ENCODE data around the gene VAV1. TPM values are rescaled to one million over a fixed set of nuclear protein-coding genes. Genes with fewer than 3 reads are reported as not detected.
A peak's percentile ranks its signal among the peaks of the same experiment; 100 is the strongest.

The VAV1 gene
- total and polyA plus RNA-seq, 9 of the 15 experiments (the other 6 are each of a cell fraction or from before 2014, with no cell fraction given): 0.46 to 20.1 (median 11.1) TPM

DNA sequence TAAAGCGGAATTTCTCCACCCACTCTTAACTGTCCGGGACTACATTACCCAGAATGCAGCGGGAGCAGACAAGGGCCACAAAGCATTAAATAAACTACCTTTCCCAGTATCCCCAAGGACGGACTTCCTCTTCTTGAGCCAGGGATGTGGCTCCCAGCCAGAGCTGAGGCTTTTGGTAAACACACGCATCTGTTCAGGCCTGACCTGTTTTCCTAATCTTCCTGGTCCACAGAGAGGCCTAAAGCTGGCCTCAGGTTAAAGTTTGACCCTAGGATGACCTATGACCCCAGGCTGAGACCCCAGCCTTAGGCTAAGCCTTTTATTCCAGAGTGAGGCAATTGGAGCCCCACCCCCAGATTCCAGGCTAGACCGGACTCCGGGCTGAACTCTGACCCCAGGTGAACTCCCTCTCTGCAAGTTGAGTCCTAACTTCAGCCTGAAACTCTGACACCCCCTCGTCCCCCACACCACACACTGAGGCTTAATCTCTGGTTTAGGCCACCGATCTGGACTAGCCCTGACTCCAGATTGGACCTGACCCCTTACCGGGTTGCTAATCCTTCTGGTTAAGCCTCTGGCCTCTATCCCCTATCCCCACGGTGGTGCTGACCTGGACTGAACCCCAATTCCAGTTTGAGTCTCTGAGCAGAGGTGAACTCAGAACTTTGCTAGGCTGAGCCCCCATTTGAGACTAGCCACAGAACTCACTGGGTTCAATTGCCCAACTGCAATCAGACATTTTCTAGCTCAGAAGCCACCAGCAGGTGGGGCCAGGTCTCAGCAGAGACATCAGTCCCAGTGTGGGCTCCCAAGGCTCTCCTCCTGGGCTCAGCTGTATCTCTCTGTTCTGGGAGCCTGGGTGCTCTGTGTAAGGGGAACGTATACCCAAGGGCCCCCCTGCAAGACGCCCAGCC, 34.4 kb upstream of the VAV1 start (continued):
- TF ChIP-seq, protein P1, sequence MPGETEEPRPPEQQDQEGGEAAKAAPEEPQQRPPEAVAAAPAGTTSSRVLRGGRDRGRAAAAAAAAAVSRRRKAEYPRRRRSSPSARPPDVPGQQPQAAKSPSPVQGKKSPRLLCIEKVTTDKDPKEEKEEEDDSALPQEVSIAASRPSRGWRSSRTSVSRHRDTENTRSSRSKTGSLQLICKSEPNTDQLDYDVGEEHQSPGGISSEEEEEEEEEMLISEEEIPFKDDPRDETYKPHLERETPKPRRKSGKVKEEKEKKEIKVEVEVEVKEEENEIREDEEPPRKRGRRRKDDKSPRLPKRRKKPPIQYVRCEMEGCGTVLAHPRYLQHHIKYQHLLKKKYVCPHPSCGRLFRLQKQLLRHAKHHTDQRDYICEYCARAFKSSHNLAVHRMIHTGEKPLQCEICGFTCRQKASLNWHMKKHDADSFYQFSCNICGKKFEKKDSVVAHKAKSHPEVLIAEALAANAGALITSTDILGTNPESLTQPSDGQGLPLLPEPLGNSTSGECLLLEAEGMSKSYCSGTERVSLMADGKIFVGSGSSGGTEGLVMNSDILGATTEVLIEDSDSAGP (CRISPR knock-in tag; IDR thresholded peaks at IDR 0.05): peak; percentile 45; the same call in 1 of the 2 replicates
- peak; percentile 99 for TF ChIP-seq HCFC1 (IDR thresholded peaks at IDR 0.05; ENCODE audit: low read depth, low read length)
- TF ChIP-seq KDM5B (IDR thresholded peaks at IDR 0.05; ENCODE audit: insufficient replicate concordance, low read depth, low read length): no peak
- no peak for TF ChIP-seq RBM39 (optimal IDR thresholded peaks at IDR 0.05; ENCODE audit: low read depth, low read length)
- no peak for TF ChIP-seq ZBTB8A (IDR thresholded peaks at IDR 0.05; ENCODE audit: partially characterized antibody)
- TF ChIP-seq ZNF239 (CRISPR knock-in tag; IDR thresholded peaks at IDR 0.05): 0 out of 2 replicates have a peak, but pooled peaks have one; percentile 8
- TF ChIP-seq, protein P2, sequence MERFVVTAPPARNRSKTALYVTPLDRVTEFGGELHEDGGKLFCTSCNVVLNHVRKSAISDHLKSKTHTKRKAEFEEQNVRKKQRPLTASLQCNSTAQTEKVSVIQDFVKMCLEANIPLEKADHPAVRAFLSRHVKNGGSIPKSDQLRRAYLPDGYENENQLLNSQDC (CRISPR knock-in tag; IDR thresholded peaks at IDR 0.05): no peak
- TF ChIP-seq ZNF766 (CRISPR knock-in tag; conservative IDR thresholded peaks at IDR 0.05): peak; percentile 64
- TF ChIP-seq, protein P3, sequence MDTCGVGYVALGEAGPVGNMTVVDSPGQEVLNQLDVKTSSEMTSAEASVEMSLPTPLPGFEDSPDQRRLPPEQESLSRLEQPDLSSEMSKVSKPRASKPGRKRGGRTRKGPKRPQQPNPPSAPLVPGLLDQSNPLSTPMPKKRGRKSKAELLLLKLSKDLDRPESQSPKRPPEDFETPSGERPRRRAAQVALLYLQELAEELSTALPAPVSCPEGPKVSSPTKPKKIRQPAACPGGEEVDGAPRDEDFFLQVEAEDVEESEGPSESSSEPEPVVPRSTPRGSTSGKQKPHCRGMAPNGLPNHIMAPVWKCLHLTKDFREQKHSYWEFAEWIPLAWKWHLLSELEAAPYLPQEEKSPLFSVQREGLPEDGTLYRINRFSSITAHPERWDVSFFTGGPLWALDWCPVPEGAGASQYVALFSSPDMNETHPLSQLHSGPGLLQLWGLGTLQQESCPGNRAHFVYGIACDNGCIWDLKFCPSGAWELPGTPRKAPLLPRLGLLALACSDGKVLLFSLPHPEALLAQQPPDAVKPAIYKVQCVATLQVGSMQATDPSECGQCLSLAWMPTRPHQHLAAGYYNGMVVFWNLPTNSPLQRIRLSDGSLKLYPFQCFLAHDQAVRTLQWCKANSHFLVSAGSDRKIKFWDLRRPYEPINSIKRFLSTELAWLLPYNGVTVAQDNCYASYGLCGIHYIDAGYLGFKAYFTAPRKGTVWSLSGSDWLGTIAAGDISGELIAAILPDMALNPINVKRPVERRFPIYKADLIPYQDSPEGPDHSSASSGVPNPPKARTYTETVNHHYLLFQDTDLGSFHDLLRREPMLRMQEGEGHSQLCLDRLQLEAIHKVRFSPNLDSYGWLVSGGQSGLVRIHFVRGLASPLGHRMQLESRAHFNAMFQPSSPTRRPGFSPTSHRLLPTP (IDR thresholded peaks at IDR 0.05; ENCODE audit: borderline replicate concordance, extremely low read depth, insufficient read length): no peak
- TF ChIP-seq HDGF (IDR thresholded peaks at IDR 0.05): peak; percentile 82; the same call in 1 of the 2 replicates
- no peak for TF ChIP-seq RUNX1 (IDR thresholded peaks at IDR 0.05; ENCODE audit: low read depth)
- TF ChIP-seq NR2F6 (CRISPR knock-in tag; IDR thresholded peaks at IDR 0.05): 0 out of 2 replicates have a peak, but pooled peaks have one; percentile 30
- TF ChIP-seq ZNF780A (CRISPR knock-in tag; IDR thresholded peaks at IDR 0.05): no peak
- TF ChIP-seq, protein P4, sequence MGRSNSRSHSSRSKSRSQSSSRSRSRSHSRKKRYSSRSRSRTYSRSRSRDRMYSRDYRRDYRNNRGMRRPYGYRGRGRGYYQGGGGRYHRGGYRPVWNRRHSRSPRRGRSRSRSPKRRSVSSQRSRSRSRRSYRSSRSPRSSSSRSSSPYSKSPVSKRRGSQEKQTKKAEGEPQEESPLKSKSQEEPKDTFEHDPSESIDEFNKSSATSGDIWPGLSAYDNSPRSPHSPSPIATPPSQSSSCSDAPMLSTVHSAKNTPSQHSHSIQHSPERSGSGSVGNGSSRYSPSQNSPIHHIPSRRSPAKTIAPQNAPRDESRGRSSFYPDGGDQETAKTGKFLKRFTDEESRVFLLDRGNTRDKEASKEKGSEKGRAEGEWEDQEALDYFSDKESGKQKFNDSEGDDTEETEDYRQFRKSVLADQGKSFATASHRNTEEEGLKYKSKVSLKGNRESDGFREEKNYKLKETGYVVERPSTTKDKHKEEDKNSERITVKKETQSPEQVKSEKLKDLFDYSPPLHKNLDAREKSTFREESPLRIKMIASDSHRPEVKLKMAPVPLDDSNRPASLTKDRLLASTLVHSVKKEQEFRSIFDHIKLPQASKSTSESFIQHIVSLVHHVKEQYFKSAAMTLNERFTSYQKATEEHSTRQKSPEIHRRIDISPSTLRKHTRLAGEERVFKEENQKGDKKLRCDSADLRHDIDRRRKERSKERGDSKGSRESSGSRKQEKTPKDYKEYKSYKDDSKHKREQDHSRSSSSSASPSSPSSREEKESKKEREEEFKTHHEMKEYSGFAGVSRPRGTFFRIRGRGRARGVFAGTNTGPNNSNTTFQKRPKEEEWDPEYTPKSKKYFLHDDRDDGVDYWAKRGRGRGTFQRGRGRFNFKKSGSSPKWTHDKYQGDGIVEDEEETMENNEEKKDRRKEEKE (IDR thresholded peaks at IDR 0.05; ENCODE audit: borderline replicate concordance in 1 of 2, control insufficient read depth in 1 of 2, low read depth in 2 of 2, low read length in 1 of 2): no peak
- no peak for TF ChIP-seq ZNF551 (CRISPR knock-in tag; IDR thresholded peaks at IDR 0.05)

Data from K562 (cell line).